ENCODE results near the gene ANGPTL2.
"Not testable (repeated sequence)": the region's sequence is repeated elsewhere in the genome, so short reads cannot be mapped to it uniquely, and the experiment has no call there.

The ANGPTL2 gene

GRCh38 chr9:127122176-127123063 is at the start of gene ANGPTL2:
Gene ANGPTL2 (minus strand): TSS chr9:127122635. CDS start chr9:127108731, 13,904 bp downstream.
- peak; percentile 84 to 99 for DNase-seq (ENCODE audit: low read depth in 2 of 2)
- no peak for TF ChIP-seq CTCF (IDR thresholded peaks at IDR 0.05; ENCODE audit: low read depth, low read length)
- H3K4me3 ChIP-seq (replicated peaks in 1 of 2; ENCODE audit: low read depth in 2 of 2, low read length in 2 of 2): peak within 1 kb of the TSS; percentile 66 to 88

- not testable (repeated sequence) for H3K4me3 ChIP-seq (replicated peaks in 1 of 2; ENCODE audit: low read depth in 2 of 2, low read length in 2 of 2); DNase-seq (ENCODE audit: low read depth in 2 of 2)
Measured at GRCh38 chr9:127171348-127171747, 48.9 kb upstream of the ANGPTL2 start.

- no peak overlapping the region for H3K4me3 ChIP-seq (replicated peaks in 1 of 2; ENCODE audit: low read depth in 2 of 2, low read length in 2 of 2)
- no peak for TF ChIP-seq CTCF (IDR thresholded peaks at IDR 0.05; ENCODE audit: low read depth, low read length)
- no peak for DNase-seq (ENCODE audit: low read depth in 2 of 2)
Measured at GRCh38 chr9:127170652-127171051, 48.2 kb upstream of the ANGPTL2 start.

- TF ChIP-seq CTCF (IDR thresholded peaks at IDR 0.05; ENCODE audit: low read depth, low read length): no peak
- no peak for DNase-seq (ENCODE audit: low read depth in 2 of 2)
- no peak overlapping the region for H3K4me3 ChIP-seq (replicated peaks in 1 of 2; ENCODE audit: low read depth in 2 of 2, low read length in 2 of 2)
Measured at GRCh38 chr9:127170103-127170502, 47.7 kb upstream of the ANGPTL2 start.

GRCh38 chr9:127169575-127169883 is 47.1 kb upstream of the ANGPTL2 start:
- TF ChIP-seq CTCF (IDR thresholded peaks at IDR 0.05; ENCODE audit: low read depth, low read length): no peak
- H3K4me3 ChIP-seq (replicated peaks in 1 of 2; ENCODE audit: low read depth in 2 of 2, low read length in 2 of 2): no peak overlapping the region
- no peak for DNase-seq (ENCODE audit: low read depth in 2 of 2)

- DNase-seq (ENCODE audit: low read depth in 2 of 2): no peak
- no peak for TF ChIP-seq CTCF (IDR thresholded peaks at IDR 0.05; ENCODE audit: low read depth, low read length)
- no peak overlapping the region for H3K4me3 ChIP-seq (replicated peaks in 1 of 2; ENCODE audit: low read depth in 2 of 2, low read length in 2 of 2)
Measured at GRCh38 chr9:127168756-127169574, 46.5 kb upstream of the ANGPTL2 start.

Data from cardiac fibroblast (primary cell).